CD4-positive, alpha-beta T cell (primary cell): Measurements from ENCODE around the gene VWA5B2. TPM values are rescaled to one million over a fixed set of nuclear protein-coding genes. Genes with fewer than 3 reads are reported as not detected.

Experiments
- ATAC-seq: fragments of 200-7000 bp; cut with Tn5 transposase; one replicate; pipeline ENCODE4 v1.10.0; 2022; ENCODE audit warnings: mild to moderate bottlenecking; ENCODE audit not compliant: poor library complexity
- CTCF ChIA-PET: fragments of 350-600 bp; sonication (Branson Sonifier 250); formaldehyde crosslinking; loops from one replicate; lab custom pipeline; 2021; ENCODE audit warnings: antibody characterized with exemption, inconsistent platforms; lab: Charles Lee
- POLR2A ChIA-PET: fragments of 350-600 bp; sonication (Branson Sonifier 250); formaldehyde crosslinking; loops from one replicate; lab custom pipeline; 2021; ENCODE audit warnings: antibody characterized with exemption, inconsistent platforms; lab: Charles Lee
- DNase-seq, 14 experiments: peaks; one replicate each; pipeline ENCODE4 v3.0.0-alpha.2; 2013 to 2020; ENCODE audit warnings: mixed read lengths in 2 of 14
- H3K27ac ChIP-seq, 2 donors: one replicate each; pipeline versions ENCODE4 v1.5.1 to v1.7.0; 2013; ENCODE audit warnings: low read length in 2 of 2, low read depth in 1 of 2, mild to moderate bottlenecking in 1 of 2
- H3K27me3 ChIP-seq, 2 experiments: 1 replicate in 1 of 2; 2 replicates in 1 of 2; pipeline versions ENCODE4 v1.6.1 to v1.7.0; 2013; ENCODE audit warnings: low read length in 2 of 2, control low read depth in 1 of 2, mild to moderate bottlenecking in 1 of 2, moderate library complexity in 1 of 2; ENCODE audit not compliant: insufficient read depth in 2 of 2, control insufficient read depth in 1 of 2
- H3K36me3 ChIP-seq: one replicate; pipeline ENCODE4 v1.6.1; 2013; ENCODE audit warnings: low read length, control low read depth; ENCODE audit not compliant: insufficient read depth
- H3K4me1 ChIP-seq: one replicate; pipeline ENCODE4 v1.6.1; 2013; ENCODE audit warnings: low read length, control low read depth; ENCODE audit not compliant: insufficient read depth
- H3K4me3 ChIP-seq: one replicate; pipeline ENCODE4 v1.5.1; 2013; ENCODE audit warnings: mild to moderate bottlenecking, low read length, moderate library complexity
- H3K9me3 ChIP-seq, 2 experiments: 1 replicate in 1 of 2; 2 replicates in 1 of 2; pipeline versions ENCODE4 v1.6.1 to v1.7.0; 2013; ENCODE audit warnings: low read length in 2 of 2, mild to moderate bottlenecking in 2 of 2, control low read depth in 1 of 2, moderate library complexity in 1 of 2; ENCODE audit not compliant: control insufficient read depth in 1 of 2, insufficient read depth in 1 of 2
- H3K27ac Mint-ChIP-seq: one replicate; pipeline ENCODE4 v1.8.0; 2020; ENCODE audit warnings: mixed read lengths
- H3K27me3 Mint-ChIP-seq: one replicate; pipeline ENCODE4 v1.8.0; 2021; ENCODE audit warnings: mixed read lengths
- H3K36me3 Mint-ChIP-seq: one replicate; pipeline ENCODE4 v1.8.0; 2021; ENCODE audit warnings: low read depth, mixed read lengths
- H3K4me1 Mint-ChIP-seq: one replicate; pipeline ENCODE4 v1.8.0; 2021; ENCODE audit warnings: low read depth, mixed read lengths
- H3K4me3 Mint-ChIP-seq: one replicate; pipeline ENCODE4 v1.8.0; 2020; ENCODE audit warnings: mild to moderate bottlenecking, mixed read lengths
- H3K9me3 Mint-ChIP-seq: one replicate; pipeline ENCODE4 v1.8.0; 2020; ENCODE audit warnings: mixed read lengths
- CTCF ChIP-seq: fragments of 200-600 bp; IDR thresholded peaks from one replicate; pipeline ENCODE4 v1.8.0; 2022; ENCODE audit warnings: antibody characterized with exemption, mild to moderate bottlenecking
- intact Hi-C, 2 experiments: fragments of 100-400 bp; cut with DNase I in 1 of 2; cut with micrococcal nuclease in 1 of 2; formaldehyde crosslinking; loops; one replicate each; pipeline versions ENCODE4 v1.15.1 to v1.9.0; 2023 to 2025; cut with DNase I, micrococcal nuclease
- microRNA-seq: library from miRNA; unstranded; fragments of <30 nt; microRNA quantifications from one replicate; pipeline ENCODE4 v1.2.0, GENCODE V29; 2021; ENCODE audit warnings: borderline microRNAs expressed, borderline replicate concordance
- total RNA-seq, 174 experiments: library from RNA in 2 of 174; stranded (reverse) in 2 of 174; gene quantifications; one replicate each; pipeline ENCODE4 v1.2.3 and lab custom pipeline; 2021 to 2026

The VWA5B2 gene
- total RNA-seq, 2 experiments from 2014 or later = not detected

- H3K27me3 Mint-ChIP-seq = peaks cover 28% of the 10 kb centered on the region
- no peak for ATAC-seq
- no peak overlapping the region for H3K27ac Mint-ChIP-seq
Measured at GRCh38 chr3:184290331-184290730, 60.9 kb downstream of the VWA5B2 start.

GRCh38 chr3:184291044-184291737 is 61.8 kb downstream of the VWA5B2 start:
- intact Hi-C loops = no loop called here
- Histone ChIP-seq H3K27me3 (peaks cover 3% of the 10 kb centered on the region in 2 experiments), H3K4me3 (no peak overlapping the region), H3K27ac (no peak overlapping the region), H3K36me3 (no peaks in the 10 kb centered on the region), H3K9me3 (no peaks in the 10 kb centered on the region), H3K4me1 (peaks cover 5% of the 10 kb centered on the region)
- DNase-seq (no peak), ATAC-seq (no peak)
- CTCF ChIA-PET = no interaction called here
- no peak for TF ChIP-seq CTCF
- POLR2A ChIA-PET = no interaction called here
- Mint-ChIP-seq H3K27me3 (peaks cover 19% of the 10 kb centered on the region), H3K4me3 (no peak overlapping the region), H3K27ac (no peak overlapping the region), H3K4me1 (no peaks in the 10 kb centered on the region), H3K9me3 (no peaks in the 10 kb centered on the region), H3K36me3 (no peaks in the 10 kb centered on the region)

More at GRCh38 chr3:184290331-184290730, 60.9 kb downstream of the VWA5B2 start:
- Mint-ChIP-seq H3K9me3 (no peaks in the 10 kb centered on the region), H3K4me3 (no peak overlapping the region), H3K4me1 (no peaks in the 10 kb centered on the region), H3K36me3 (no peaks in the 10 kb centered on the region)
- Histone ChIP-seq H3K27me3 (peaks cover 3% of the 10 kb centered on the region in 2 experiments), H3K4me3 (no peak overlapping the region), H3K36me3 (no peaks in the 10 kb centered on the region), H3K27ac (no peak overlapping the region), H3K4me1 (peaks cover 5% of the 10 kb centered on the region), H3K9me3 (no peaks in the 10 kb centered on the region)
- DNase-seq = no peak
- no peak for TF ChIP-seq CTCF
- CTCF ChIA-PET = interaction anchor here (1.8 to 2.3 kb wide), 2 partner anchors 63 to 395 kb away, joined by 6 to 16 read pairs; no protein-coding TSS in a partner anchor
- intact Hi-C loops = no loop called here
- POLR2A ChIA-PET = no interaction called here

Small RNAs within 50 kb of the gene (microRNA-seq; reads per million reads assigned to microRNA genes)
- not detected for gene MIR1224

Other genes with a start within 250 kb of the VWA5B2 start
- gene ABCC5, start 211.7 kb upstream of the VWA5B2 start, total RNA-seq = 10 to 100 TPM; 10.8 to 11.4 TPM
- gene HTR3D, start 197.8 kb upstream of the VWA5B2 start, total RNA-seq = not detected
- gene HTR3C, start 176.5 kb upstream of the VWA5B2 start, total RNA-seq = not detected
- not detected for gene HTR3E, start 132.5 kb upstream of the VWA5B2 start, total RNA-seq
- 10 to 100 TPM; 53.6 TPM for gene EIF2B5, start 94.2 kb upstream of the VWA5B2 start, total RNA-seq
- 10 to 100 TPM; 30.0 to 31.7 TPM for gene DVL3, start 74.2 kb upstream of the VWA5B2 start, total RNA-seq
- gene AP2M1, start 54.7 kb upstream of the VWA5B2 start, total RNA-seq = 100 to 1,000 TPM; 123 to 136 TPM
- gene ABCF3, start 43.4 kb upstream of the VWA5B2 start, total RNA-seq = 100 to 1,000 TPM; 163 to 166 TPM
- gene ALG3, start 19.4 kb downstream of the VWA5B2 start, total RNA-seq = 10 to 100 TPM; 12.0 to 13.5 TPM
- not detected for gene EEF1AKMT4, start 20.1 kb downstream of the VWA5B2 start, total RNA-seq
- not detected for gene CAMK2N2, start 32.0 kb downstream of the VWA5B2 start, total RNA-seq
- gene ECE2, start 46.4 kb downstream of the VWA5B2 start, total RNA-seq = not detected
- gene PSMD2, start 69.7 kb downstream of the VWA5B2 start, total RNA-seq = 100 to 1,000 TPM; 159 TPM
- 100 to 1,000 TPM; 211 to 217 TPM for gene EIF4G1, start 85.0 kb downstream of the VWA5B2 start, total RNA-seq
- 10 to 100 TPM; 10.4 to 11.0 TPM for gene FAM131A, start 108.0 kb downstream of the VWA5B2 start, total RNA-seq
- 1 to 10 TPM; 3.2 to 3.5 TPM for gene CLCN2, start 132.0 kb downstream of the VWA5B2 start, total RNA-seq
- gene POLR2H, start 132.1 kb downstream of the VWA5B2 start, total RNA-seq = 10 to 100 TPM; 19.1 to 21.1 TPM
- not detected for gene THPO, start 148.6 kb downstream of the VWA5B2 start, total RNA-seq
- gene CHRD, start 150.5 kb downstream of the VWA5B2 start, total RNA-seq = under 1 TPM in 1 of 2 experiments, not detected in 1; 0.22 TPM